SU-DHL-6 (cell line): ENCODE measurements around the gene OR8K1.

Source experiments
- CTCF ChIP-seq: fragments of 200-600 bp; sonication (generic); IDR thresholded peaks from one replicate; pipeline ENCODE4 v1.5.1; 2017; ENCODE audit warnings: antibody characterized with exemption, mild to moderate bottlenecking, low read length, moderate library complexity; ENCODE audit not compliant: insufficient read depth, poor library complexity, severe bottlenecking
- EZH2phosphoT487 ChIP-seq: fragments of 200-600 bp; sonication (generic), shearing (Covaris generic); conservative IDR thresholded peaks from 2 replicates; pipeline ENCODE4 v1.6.1; 2018; ENCODE audit warnings: mild to moderate bottlenecking, antibody characterized with exemption, low read length, moderate library complexity, mixed read lengths

- no peak for TF ChIP-seq CTCF
- no peak for TF ChIP-seq EZH2phosphoT487
Measured at GRCh38 chr11:56345739-56346138, at the start of gene OR8K1.
